GM19239 (cell line): ENCODE measurements around the gene HOXD12.

Experiments used
- DNase-seq: peaks from one replicate; pipeline ENCODE4 v3.0.0; 2011; ENCODE audit warnings: low spot score; ENCODE audit not compliant: insufficient read length
- FAIRE-seq: peaks from 2 replicates; lab custom pipeline; 2011; peaks lifted over from hg19 to GRCh38; lab: Jason Lieb, UNC

Gene HOXD12

GRCh38 chr2:176080540-176081375 is 18.8 kb upstream of the HOXD12 start:
- DNase-seq (no peak), FAIRE-seq (no peak)

- no peak for FAIRE-seq
- DNase-seq = no peak
Observed at GRCh38 chr2:176081376-176081836, 18.2 kb upstream of the HOXD12 start.

GRCh38 chr2:176081837-176082524 is 17.6 kb upstream of the HOXD12 start:
- FAIRE-seq (no peak), DNase-seq (no peak)

DNA sequence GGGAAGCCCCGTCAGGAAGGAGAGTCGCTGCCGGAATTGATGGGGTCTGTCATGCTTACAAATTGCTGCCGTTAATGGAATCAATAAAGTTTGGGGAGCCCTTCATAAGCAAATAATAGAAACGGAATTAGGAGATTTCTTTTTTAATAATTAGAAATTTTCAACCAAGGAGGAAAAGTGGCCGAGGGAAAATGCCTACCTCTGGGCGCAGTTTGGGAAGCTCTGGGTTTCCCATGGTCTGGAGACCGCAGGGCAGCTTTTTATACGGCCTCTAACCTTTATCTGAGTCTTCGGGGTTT is 17.1 kb upstream of the HOXD12 start:
- no peak for FAIRE-seq

GRCh38 chr2:176082824-176083751 is 16.5 kb upstream of the HOXD12 start:
- DNase-seq (no peak), FAIRE-seq (no peak)

More for the DNA sequence above, 17.1 kb upstream of the HOXD12 start:
- no peak for DNase-seq

DNA sequence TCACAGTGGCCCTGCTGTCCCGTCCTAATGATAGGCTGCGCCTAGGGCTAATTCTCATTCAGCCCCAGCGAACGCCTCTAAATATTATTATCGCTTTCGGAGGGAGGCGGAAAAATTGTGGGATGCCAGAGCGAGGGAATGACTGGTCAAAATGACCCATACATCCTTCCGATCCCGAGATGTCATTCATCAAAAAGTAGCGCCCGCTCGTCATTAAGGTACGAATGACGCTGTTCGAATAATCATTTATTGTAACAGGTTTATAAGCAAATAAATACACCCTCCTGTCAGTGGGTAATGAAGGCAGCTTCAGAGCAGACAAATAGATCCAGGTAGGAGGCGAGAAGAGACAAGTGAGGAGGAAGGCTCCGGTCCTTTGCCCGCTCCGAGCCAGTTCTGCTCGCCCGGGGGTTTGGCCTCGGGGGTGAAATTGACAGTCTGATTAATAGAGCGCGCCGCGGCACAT is 15.8 kb upstream of the HOXD12 start, which contains the start of gene EVX2:
TSS of gene EVX2 (minus strand) at position 167 of the 466 bp plus-strand sequence. CDS start 186 bp downstream, outside the sequence.
- FAIRE-seq = no peak
- no peak for DNase-seq

GRCh38 chr2:176084611-176085119 is 14.9 kb upstream of the HOXD12 start:
- DNase-seq (no peak), FAIRE-seq (no peak)

GRCh38 chr2:176085120-176085788 is 14.3 kb upstream of the HOXD12 start:
- DNase-seq (no peak), FAIRE-seq (no peak)

GRCh38 chr2:176085861-176086771 is 13.5 kb upstream of the HOXD12 start:
- FAIRE-seq (no peak), DNase-seq (no peak)

GRCh38 chr2:176087330-176088047 is 12.1 kb upstream of the HOXD12 start:
- FAIRE-seq (no peak), DNase-seq (no peak)

- no peak for DNase-seq
- no peak for FAIRE-seq
Observed at GRCh38 chr2:176088048-176088936, 11.3 kb upstream of the HOXD12 start.

DNA sequence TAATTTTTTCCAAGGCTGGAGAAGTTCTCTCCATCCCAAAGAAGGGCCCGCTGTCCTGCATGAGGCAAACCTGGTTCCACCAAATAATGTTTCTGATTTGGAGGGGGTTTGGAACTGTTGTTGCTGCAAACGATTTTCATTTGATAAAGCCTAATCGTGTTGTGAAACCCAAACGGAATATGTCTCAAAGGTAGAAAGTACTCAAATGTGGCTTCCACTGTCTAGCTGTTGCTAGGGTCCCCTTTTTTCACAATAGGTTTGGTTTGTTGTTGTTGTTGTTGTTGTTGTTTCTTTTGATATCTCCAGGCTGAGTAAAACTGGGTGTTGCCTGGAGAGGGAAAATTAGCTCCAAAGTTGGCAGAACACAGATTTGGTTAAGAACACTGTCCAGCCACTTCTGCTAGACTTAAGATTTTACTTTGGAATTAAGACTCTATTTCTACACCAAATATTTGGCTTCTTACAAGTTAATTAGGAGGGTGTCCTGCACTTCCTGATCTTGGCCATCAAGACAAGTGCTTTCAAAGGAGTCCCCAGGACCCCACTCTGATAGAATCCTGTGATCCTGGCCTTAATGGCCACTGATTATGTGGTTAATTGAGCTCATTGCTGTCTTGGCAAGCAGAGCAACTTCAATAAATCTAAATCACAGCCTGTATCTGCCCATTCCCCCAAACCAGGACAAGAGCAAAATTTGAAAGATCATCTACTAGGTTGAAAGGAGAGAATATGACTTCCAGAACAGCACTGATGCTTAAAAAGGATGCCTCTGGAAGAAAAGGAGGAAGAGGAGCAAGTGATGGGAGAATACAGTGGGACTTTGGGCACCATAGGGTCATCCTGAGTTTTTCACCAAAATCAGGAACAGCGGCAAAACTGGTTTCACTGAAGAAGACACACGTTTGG is 10.4 kb upstream of the HOXD12 start:
- DNase-seq (no peak), FAIRE-seq (no peak)

DNA sequence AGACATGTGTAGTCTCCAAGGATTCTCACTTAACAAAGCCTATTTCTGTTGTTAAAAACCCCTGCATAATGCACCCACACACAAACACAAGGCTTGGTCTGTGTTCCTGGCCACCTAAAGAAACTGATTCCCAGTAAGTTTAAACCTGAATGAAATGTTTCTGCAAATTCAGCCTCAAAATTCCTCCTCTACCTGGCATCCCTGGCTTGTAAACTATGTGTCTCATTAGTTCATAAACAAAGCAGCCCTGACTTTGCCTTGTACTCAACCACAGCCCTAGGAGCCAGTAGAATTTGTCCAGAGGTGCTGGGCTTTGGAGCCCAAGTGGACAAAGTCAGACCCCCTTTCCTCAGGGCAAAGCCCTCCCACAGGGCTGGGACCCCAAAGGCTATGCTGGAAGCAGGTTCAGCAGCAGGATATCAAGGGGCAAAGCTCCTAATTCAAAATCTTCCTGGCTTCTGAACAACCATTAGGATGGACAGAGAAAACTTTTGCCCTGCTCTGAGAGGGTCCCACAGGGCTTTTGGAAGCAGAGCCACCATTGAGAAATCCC is 9.7 kb upstream of the HOXD12 start:
- FAIRE-seq (no peak), DNase-seq (no peak)

DNA sequence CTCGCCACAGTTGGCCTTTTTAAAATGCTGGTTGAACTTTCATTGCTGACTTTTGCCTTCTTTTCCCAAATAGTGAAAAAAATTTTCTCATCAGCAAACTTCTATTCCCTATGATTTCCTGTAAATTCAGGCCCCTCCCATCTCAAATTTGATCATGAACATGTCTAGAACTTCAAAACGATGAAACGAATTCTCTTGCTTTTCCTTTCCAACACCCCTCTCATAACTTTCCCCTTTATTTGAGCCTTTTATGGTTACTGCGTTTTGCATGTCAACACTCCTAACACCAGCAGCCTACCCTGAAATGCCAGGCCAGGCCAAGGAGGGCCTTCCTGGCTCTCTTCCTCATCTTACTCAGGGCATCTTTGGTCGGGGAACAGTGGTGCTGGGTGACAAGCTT is 8.7 kb upstream of the HOXD12 start:
- no peak for DNase-seq
- no peak for FAIRE-seq

- DNase-seq (no peak), FAIRE-seq (no peak)
Observed at GRCh38 chr2:176091329-176092258, 8.0 kb upstream of the HOXD12 start.
